Placental pericyte (primary cell): ENCODE measurements around the gene WNT7B. TPM values are rescaled to one million over a fixed set of nuclear protein-coding genes. Genes with fewer than 3 reads are reported as not detected.

ENCODE experiments used
- total RNA-seq: library from RNA; depleted of rRNA; stranded (reverse); fragments of >200 nt; gene quantifications from 2 replicates; pipeline ENCODE4 v1.2.3, GENCODE V29; 2012

The WNT7B gene
- total RNA-seq: 5.2 TPM in 1 of 2 replicates, not detected in the other

DNA sequence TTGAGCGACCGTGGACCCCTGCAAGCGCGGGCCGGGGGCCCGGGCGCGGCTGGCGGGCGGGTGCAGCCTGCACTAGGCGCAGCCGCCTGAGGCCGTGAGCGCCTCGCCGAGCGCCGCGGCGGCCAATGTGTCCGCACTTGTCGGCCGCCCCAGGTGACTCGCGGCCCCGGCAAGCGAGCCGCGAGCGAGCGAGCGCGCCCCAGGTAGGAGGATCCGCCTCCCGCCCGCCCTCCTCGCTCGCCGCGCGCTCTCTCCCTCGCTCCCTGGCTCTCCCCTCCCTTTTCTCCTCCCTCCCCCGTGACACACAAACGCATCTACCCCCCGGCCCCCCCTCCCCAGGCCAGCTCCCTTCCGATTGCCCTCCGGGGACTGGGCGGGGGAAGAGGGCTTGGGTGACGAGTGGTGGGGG, at the start of gene WNT7B:
WNT7B (minus strand) TSS at position 160 of the 409 bp plus-strand sequence. CDS start 408 bp downstream, outside the sequence.

Other genes starting within 250 kb of the WNT7B start
- gene PPARA, start 173.4 kb upstream of the WNT7B start, total RNA-seq: 10.1 and 10.5 TPM in 2 replicates